Subcutaneous adipose tissue (tissue), 4 donors: ENCODE data around the gene LRRC9. TPM values are rescaled to one million over a fixed set of nuclear protein-coding genes. Genes with fewer than 3 reads are reported as not detected.

Experiments used
- CTCF ChIP-seq: fragments of 450-650 bp; IDR thresholded peaks from one replicate; pipeline ENCODE4 v1.5.1; 2016; ENCODE audit warnings: low read depth, mild to moderate bottlenecking, control low read depth, antibody characterized with exemption, moderate library complexity
- total RNA-seq, 4 donors: library from RNA; depleted of rRNA; stranded (reverse); fragments of >200 nt; gene quantifications; one replicate each; pipeline ENCODE4 v1.1.0, GENCODE V29; 2016

The LRRC9 gene
- total RNA-seq, 4 donors from 2014 or later = 0.17 to 1.5 TPM; not detected in 2

GRCh38 chr14:59900556-59900955, 19.4 kb upstream of the LRRC9 start:
- no peak for TF ChIP-seq CTCF

GRCh38 chr14:59904184-59904583, 15.8 kb upstream of the LRRC9 start:
- TF ChIP-seq CTCF = no peak

- TF ChIP-seq CTCF = no peak
These were observed 14.8 kb upstream of the LRRC9 start for GRCh38 chr14:59905188-59905587.

- TF ChIP-seq CTCF = no peak
These were observed 7.5 kb upstream of the LRRC9 start for GRCh38 chr14:59912443-59912842.

GRCh38 chr14:59913187-59913586, 6.8 kb upstream of the LRRC9 start:
- TF ChIP-seq CTCF = no peak

- TF ChIP-seq CTCF = no peak
These were observed 947 bp upstream of the LRRC9 start for GRCh38 chr14:59918824-59919569.

GRCh38 chr14:59920378-59920683, 387 bp downstream of the LRRC9 start:
- TF ChIP-seq CTCF = no peak
